ENCODE data around the gene CDH15. TPM values are rescaled to one million over a fixed set of nuclear protein-coding genes. Genes with fewer than 3 reads are reported as not detected.

The CDH15 gene
- total and polyA plus RNA-seq, 2 of the 13 experiments (the other 11 are each of a cell fraction or from before 2014, with no cell fraction given) = 0.74 to 2.2 TPM

- TF ChIP-seq MAZ (IDR thresholded peaks at IDR 0.05; ENCODE audit: borderline replicate concordance, low read depth, low read length) (no peak), MAZ (CRISPR knock-in tag; IDR thresholded peaks at IDR 0.05; ENCODE audit: low read depth) (no peak), ZNF331 (CRISPR knock-in tag; IDR thresholded peaks at IDR 0.05) (no peak), SNAI1 (CRISPR knock-in tag; IDR thresholded peaks at IDR 0.05; ENCODE audit: borderline replicate concordance) (no peak), ZNF576 (CRISPR knock-in tag; IDR thresholded peaks at IDR 0.05) (no peak), ZMYM4 (CRISPR knock-in tag; IDR thresholded peaks at IDR 0.05) (no peak), RNF2 (conservative IDR thresholded peaks at IDR 0.05; ENCODE audit: low read depth) (0 out of 2 replicates have a peak, but pooled peaks have one; percentile 22), WIZ (CRISPR knock-in tag; IDR thresholded peaks at IDR 0.05) (no peak), ZNF75D (CRISPR knock-in tag; IDR thresholded peaks at IDR 0.05; ENCODE audit: borderline replicate concordance) (no peak), TRAFD1 (CRISPR knock-in tag; IDR thresholded peaks at IDR 0.05; ENCODE audit: borderline replicate concordance) (no peak), ZNF597 (CRISPR knock-in tag; IDR thresholded peaks at IDR 0.05) (no peak), ELF1 (CRISPR knock-in tag; IDR thresholded peaks at IDR 0.05) (0 out of 2 replicates have a peak, but pooled peaks have one; percentile 2), KMT2A (CRISPR knock-in tag; IDR thresholded peaks at IDR 0.05) (no peak), JUNB (CRISPR knock-in tag; IDR thresholded peaks at IDR 0.05; ENCODE audit: borderline replicate concordance) (no peak), ZBTB33 (CRISPR knock-in tag; IDR thresholded peaks at IDR 0.05) (no peak; the same call in 1 of the 2 replicates)
Observed at GRCh38 chr16:89159850-89160354, 11.6 kb upstream of the CDH15 start (continued).
